Measurements from ENCODE around the gene PJVK. TPM values are rescaled to one million over a fixed set of nuclear protein-coding genes. Genes with fewer than 3 reads are reported as not detected.

The PJVK gene
- total and polyA plus RNA-seq, 2 experiments from 2014 or later = 1.6 to 2.1 TPM

DNA sequence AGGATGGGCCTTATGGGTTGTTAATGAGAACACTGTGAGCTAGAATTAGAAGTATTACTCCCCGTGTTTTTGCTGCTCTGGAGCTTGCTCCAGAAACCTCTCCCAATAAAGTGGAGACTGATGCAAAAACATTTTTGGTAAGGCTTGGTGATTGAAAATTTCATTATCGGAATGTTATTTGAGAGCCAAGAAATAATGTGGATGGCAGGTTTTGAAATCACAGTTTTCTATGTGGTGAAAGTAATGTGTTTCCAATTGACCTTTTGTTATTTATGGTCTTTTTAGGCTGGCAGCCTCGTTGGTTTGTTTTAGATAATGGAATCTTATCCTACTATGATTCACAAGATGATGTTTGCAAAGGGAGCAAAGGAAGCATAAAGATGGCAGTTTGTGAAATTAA is 34.2 kb downstream of the PJVK start:
- Histone ChIP-seq H3K4me3 (no peak overlapping the region), H3K4me2 (no peak overlapping the region), H3K27ac (ENCODE audit: low read depth) (no peak overlapping the region), H3F3A (replicated peaks; ENCODE audit: low read depth) (no peaks in the 10 kb centered on the region), H4K20me1 (replicated peaks; ENCODE audit: insufficient read depth) (peaks cover 3% of the 10 kb centered on the region), H2AFZ (no peak overlapping the region), H3K4me1 (ENCODE audit: insufficient read depth) (peaks cover 7% of the 10 kb centered on the region; the same call in 1 of the 2 replicates), H3K36me3 (ENCODE audit: insufficient read depth) (no peaks in the 10 kb centered on the region), H3K79me2 (replicated peaks; ENCODE audit: insufficient read depth) (peaks cover 38% of the 10 kb centered on the region), H3K27me3 (ENCODE audit: insufficient read depth) (no peaks in the 10 kb centered on the region), H3K9me2 (ENCODE audit: insufficient read depth) (no peaks in the 10 kb centered on the region)
- H3K4me1 Mint-ChIP-seq = peaks cover 19% of the 10 kb centered on the region
- no peaks in the 10 kb centered on the region; the same call in 2 of the 3 replicates for H3K36me3 Mint-ChIP-seq (ENCODE audit: low read depth)
- ATAC-seq = no peak
- no peak overlapping the region for H3K27ac Mint-ChIP-seq
- H3K9me3 Mint-ChIP-seq = no peaks in the 10 kb centered on the region
- TF ChIP-seq, protein P1, sequence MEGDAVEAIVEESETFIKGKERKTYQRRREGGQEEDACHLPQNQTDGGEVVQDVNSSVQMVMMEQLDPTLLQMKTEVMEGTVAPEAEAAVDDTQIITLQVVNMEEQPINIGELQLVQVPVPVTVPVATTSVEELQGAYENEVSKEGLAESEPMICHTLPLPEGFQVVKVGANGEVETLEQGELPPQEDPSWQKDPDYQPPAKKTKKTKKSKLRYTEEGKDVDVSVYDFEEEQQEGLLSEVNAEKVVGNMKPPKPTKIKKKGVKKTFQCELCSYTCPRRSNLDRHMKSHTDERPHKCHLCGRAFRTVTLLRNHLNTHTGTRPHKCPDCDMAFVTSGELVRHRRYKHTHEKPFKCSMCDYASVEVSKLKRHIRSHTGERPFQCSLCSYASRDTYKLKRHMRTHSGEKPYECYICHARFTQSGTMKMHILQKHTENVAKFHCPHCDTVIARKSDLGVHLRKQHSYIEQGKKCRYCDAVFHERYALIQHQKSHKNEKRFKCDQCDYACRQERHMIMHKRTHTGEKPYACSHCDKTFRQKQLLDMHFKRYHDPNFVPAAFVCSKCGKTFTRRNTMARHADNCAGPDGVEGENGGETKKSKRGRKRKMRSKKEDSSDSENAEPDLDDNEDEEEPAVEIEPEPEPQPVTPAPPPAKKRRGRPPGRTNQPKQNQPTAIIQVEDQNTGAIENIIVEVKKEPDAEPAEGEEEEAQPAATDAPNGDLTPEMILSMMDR (conservative IDR thresholded peaks at IDR 0.05; ENCODE audit: low read depth in 2 of 2) = no peak
- TF ChIP-seq CREB1 (CRISPR knock-in tag; IDR thresholded peaks at IDR 0.05; ENCODE audit: low read depth) (no peak), POLR2AphosphoS5 (IDR thresholded peaks at IDR 0.05; ENCODE audit: low read depth) (no peak), STAT1 (IDR thresholded peaks at IDR 0.05; ENCODE audit: unreplicated experiment) (no peak), ZNF114 (CRISPR knock-in tag; IDR thresholded peaks at IDR 0.05) (no peak), EZH2 (IDR thresholded peaks at IDR 0.05; ENCODE audit: low read depth, unreplicated experiment) (no peak), NANOG (IDR thresholded peaks at IDR 0.05; ENCODE audit: borderline replicate concordance) (no peak), ZNF331 (CRISPR knock-in tag; IDR thresholded peaks at IDR 0.05; ENCODE audit: low read depth) (no peak)
- TF ChIP-seq, protein P2, sequence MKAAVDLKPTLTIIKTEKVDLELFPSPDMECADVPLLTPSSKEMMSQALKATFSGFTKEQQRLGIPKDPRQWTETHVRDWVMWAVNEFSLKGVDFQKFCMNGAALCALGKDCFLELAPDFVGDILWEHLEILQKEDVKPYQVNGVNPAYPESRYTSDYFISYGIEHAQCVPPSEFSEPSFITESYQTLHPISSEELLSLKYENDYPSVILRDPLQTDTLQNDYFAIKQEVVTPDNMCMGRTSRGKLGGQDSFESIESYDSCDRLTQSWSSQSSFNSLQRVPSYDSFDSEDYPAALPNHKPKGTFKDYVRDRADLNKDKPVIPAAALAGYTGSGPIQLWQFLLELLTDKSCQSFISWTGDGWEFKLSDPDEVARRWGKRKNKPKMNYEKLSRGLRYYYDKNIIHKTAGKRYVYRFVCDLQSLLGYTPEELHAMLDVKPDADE (IDR thresholded peaks at IDR 0.05) = no peak
- TF ChIP-seq, protein P3, sequence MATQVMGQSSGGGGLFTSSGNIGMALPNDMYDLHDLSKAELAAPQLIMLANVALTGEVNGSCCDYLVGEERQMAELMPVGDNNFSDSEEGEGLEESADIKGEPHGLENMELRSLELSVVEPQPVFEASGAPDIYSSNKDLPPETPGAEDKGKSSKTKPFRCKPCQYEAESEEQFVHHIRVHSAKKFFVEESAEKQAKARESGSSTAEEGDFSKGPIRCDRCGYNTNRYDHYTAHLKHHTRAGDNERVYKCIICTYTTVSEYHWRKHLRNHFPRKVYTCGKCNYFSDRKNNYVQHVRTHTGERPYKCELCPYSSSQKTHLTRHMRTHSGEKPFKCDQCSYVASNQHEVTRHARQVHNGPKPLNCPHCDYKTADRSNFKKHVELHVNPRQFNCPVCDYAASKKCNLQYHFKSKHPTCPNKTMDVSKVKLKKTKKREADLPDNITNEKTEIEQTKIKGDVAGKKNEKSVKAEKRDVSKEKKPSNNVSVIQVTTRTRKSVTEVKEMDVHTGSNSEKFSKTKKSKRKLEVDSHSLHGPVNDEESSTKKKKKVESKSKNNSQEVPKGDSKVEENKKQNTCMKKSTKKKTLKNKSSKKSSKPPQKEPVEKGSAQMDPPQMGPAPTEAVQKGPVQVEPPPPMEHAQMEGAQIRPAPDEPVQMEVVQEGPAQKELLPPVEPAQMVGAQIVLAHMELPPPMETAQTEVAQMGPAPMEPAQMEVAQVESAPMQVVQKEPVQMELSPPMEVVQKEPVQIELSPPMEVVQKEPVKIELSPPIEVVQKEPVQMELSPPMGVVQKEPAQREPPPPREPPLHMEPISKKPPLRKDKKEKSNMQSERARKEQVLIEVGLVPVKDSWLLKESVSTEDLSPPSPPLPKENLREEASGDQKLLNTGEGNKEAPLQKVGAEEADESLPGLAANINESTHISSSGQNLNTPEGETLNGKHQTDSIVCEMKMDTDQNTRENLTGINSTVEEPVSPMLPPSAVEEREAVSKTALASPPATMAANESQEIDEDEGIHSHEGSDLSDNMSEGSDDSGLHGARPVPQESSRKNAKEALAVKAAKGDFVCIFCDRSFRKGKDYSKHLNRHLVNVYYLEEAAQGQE (IDR thresholded peaks at IDR 0.05; ENCODE audit: unreplicated experiment) = no peak
- TF ChIP-seq, protein P4, sequence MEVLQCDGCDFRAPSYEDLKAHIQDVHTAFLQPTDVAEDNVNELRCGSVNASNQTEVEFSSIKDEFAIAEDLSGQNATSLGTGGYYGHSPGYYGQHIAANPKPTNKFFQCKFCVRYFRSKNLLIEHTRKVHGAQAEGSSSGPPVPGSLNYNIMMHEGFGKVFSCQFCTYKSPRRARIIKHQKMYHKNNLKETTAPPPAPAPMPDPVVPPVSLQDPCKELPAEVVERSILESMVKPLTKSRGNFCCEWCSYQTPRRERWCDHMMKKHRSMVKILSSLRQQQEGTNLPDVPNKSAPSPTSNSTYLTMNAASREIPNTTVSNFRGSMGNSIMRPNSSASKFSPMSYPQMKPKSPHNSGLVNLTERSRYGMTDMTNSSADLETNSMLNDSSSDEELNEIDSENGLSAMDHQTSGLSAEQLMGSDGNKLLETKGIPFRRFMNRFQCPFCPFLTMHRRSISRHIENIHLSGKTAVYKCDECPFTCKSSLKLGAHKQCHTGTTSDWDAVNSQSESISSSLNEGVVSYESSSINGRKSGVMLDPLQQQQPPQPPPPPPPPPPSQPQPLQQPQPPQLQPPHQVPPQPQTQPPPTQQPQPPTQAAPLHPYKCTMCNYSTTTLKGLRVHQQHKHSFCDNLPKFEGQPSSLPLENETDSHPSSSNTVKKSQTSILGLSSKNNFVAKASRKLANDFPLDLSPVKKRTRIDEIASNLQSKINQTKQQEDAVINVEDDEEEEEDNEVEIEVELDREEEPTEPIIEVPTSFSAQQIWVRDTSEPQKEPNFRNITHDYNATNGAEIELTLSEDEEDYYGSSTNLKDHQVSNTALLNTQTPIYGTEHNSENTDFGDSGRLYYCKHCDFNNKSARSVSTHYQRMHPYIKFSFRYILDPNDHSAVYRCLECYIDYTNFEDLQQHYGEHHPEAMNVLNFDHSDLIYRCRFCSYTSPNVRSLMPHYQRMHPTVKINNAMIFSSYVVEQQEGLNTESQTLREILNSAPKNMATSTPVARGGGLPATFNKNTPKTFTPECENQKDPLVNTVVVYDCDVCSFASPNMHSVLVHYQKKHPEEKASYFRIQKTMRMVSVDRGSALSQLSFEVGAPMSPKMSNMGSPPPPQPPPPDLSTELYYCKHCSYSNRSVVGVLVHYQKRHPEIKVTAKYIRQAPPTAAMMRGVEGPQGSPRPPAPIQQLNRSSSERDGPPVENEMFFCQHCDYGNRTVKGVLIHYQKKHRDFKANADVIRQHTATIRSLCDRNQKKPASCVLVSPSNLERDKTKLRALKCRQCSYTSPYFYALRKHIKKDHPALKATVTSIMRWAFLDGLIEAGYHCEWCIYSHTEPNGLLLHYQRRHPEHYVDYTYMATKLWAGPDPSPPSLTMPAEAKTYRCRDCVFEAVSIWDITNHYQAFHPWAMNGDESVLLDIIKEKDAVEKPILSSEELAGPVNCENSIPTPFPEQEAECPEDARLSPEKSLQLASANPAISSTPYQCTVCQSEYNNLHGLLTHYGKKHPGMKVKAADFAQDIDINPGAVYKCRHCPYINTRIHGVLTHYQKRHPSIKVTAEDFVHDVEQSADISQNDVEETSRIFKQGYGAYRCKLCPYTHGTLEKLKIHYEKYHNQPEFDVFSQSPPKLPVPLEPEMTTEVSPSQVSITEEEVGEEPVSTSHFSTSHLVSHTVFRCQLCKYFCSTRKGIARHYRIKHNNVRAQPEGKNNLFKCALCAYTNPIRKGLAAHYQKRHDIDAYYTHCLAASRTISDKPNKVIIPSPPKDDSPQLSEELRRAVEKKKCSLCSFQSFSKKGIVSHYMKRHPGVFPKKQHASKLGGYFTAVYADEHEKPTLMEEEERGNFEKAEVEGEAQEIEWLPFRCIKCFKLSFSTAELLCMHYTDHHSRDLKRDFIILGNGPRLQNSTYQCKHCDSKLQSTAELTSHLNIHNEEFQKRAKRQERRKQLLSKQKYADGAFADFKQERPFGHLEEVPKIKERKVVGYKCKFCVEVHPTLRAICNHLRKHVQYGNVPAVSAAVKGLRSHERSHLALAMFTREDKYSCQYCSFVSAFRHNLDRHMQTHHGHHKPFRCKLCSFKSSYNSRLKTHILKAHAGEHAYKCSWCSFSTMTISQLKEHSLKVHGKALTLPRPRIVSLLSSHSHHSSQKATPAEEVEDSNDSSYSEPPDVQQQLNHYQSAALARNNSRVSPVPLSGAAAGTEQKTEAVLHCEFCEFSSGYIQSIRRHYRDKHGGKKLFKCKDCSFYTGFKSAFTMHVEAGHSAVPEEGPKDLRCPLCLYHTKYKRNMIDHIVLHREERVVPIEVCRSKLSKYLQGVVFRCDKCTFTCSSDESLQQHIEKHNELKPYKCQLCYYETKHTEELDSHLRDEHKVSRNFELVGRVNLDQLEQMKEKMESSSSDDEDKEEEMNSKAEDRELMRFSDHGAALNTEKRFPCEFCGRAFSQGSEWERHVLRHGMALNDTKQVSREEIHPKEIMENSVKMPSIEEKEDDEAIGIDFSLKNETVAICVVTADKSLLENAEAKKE (CRISPR knock-in tag; IDR thresholded peaks at IDR 0.05) = no peak
- no peak overlapping the region for H3K4me3 Mint-ChIP-seq
- DNase-seq (ENCODE audit: low spot score) = no peak
- peaks cover 2% of the 10 kb centered on the region for H3K27me3 Mint-ChIP-seq (ENCODE audit: insufficient read depth, low read depth, poor library complexity)

Data from GM23338 (cell line).